GM12801 (cell line): ENCODE results near the gene LCN10.

Source experiments
- CTCF ChIP-seq: IDR thresholded peaks from one replicate; pipeline ENCODE4 v1.5.1; 2011; ENCODE audit warnings: control low read depth; ENCODE audit not compliant: insufficient read length; ENCODE audit errors: extremely low read depth

The LCN10 gene

GRCh38 chr9:136729144-136729543 is 13.6 kb downstream of the LCN10 start:
- TF ChIP-seq CTCF = no peak

- TF ChIP-seq CTCF = no peak
Observed at GRCh38 chr9:136728548-136729123, 14.1 kb downstream of the LCN10 start.

- no peak for TF ChIP-seq CTCF
Observed at GRCh38 chr9:136728080-136728547, 14.6 kb downstream of the LCN10 start.

GRCh38 chr9:136726631-136727191 is 16.0 kb downstream of the LCN10 start:
- no peak for TF ChIP-seq CTCF

GRCh38 chr9:136726118-136726517 is 16.6 kb downstream of the LCN10 start:
- TF ChIP-seq CTCF = no peak

GRCh38 chr9:136725612-136726011 is 17.1 kb downstream of the LCN10 start:
- no peak for TF ChIP-seq CTCF

- TF ChIP-seq CTCF = no peak
Observed at GRCh38 chr9:136724772-136725171, 18.0 kb downstream of the LCN10 start.
